Measurements from ENCODE around the gene CARS1.

Gene CARS1

DNA sequence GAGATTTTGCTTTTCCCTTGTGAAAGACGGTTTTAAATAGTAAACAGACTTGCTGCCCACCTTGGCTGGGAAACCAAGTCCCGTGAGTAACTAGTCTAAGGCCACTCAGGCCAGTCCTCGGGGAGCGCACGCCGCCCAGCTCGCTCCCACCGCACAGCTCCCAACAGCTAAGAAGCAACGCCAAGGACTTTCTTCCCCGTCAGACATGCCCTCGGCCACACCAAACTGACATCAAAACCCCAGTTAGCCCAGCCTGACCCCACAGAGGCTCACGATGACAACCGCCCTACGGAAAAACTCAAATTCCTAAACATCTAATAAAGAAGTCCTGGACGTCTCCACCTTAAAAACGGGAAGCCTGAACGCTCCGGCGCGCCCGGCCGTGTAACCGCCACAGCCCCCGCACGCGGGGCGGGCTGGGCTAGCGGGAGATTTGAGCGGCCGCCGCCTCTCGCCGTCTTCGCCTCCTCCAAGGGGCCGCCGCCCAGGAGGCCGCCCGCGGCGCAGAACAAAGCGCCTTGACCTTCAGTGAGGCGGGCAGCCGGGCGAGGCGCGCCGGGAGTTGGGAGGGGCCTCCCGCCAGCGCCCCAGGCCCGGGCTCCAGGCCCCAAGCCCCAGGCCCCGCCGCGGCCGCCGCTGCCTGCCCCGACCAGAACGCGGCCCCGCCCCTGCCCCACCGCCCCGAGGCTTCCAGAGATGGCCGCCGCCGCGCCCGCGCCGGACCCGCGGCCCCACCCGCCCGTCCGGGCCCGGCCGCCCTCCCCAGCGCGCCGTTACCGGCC lies 65.6 kb downstream of the CARS1 start:
- no peak for DNase-seq (ENCODE audit: low read depth)

- no peak for DNase-seq (ENCODE audit: low read depth)
These were observed 66.4 kb downstream of the CARS1 start for GRCh38 chr11:2990617-2991451.

GRCh38 chr11:2989551-2989950 lies 67.7 kb downstream of the CARS1 start:
- DNase-seq (ENCODE audit: low read depth) = no peak

DNA sequence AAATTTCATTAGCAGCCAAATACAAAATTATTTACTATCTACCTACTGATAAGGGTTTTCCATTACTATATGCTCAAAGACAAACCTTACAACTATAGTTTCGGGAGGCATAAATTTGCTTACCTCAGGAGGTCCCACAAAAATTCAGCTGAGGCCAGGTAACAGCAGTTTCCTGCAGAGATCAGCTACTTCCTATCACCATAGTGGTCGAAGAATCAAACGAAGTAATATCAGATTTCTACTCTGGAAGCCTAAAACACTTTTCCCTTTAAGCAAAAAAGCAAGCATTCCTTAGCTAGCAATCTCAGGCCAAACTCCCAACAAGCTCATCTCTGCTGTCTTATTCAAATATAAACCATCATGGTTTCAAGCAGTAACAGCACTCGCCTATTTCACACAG lies 68.2 kb downstream of the CARS1 start:
- no peak for DNase-seq (ENCODE audit: low read depth)

DNA sequence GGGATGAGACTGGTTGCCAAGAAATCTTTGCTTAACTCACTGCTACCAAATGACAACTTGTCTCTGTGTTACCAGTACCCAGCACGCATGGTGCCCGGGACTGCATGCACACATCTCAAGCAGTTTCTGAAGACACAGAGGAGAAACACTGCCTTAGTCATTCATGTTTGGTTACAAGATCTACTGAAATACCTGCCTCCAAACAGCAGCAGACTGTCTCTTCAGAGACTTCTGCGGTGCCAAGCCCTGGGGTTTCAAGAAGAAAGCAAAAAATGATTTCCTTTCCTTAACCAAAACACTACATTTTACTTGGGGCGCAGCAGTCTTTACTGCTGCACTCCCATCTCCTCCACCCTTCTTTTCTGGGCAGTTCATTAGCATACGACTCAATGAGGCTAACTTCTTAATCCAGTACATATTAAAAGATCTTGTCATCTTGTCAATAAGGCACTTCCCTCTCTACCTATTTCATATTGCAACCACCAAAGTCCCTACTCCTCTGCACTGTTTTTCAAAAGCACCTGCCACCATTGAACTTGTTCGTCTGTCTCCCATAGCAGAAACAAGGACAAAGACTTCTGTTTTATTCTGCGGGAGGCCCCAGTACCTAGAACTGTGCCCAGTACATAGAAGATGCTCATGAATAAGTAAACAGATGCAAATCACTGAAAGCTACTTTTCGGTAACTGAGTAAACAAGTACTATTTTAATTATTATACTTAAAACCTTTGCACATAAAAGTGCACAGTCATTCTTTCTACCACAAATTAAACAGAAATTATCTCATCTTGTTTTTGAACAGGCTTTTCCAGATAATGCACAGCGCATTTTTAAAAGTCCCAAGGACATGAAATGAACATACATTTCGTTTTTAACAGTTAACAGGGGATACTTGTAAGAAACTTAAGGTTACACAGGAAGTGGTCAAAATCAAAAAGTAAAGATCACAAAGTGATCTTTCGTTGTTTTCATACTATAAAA lies 69.1 kb downstream of the CARS1 start:
- no peak for DNase-seq (ENCODE audit: low read depth)

GRCh38 chr11:2983908-2984307 lies 73.3 kb downstream of the CARS1 start:
- no peak for DNase-seq (ENCODE audit: low read depth)

DNA sequence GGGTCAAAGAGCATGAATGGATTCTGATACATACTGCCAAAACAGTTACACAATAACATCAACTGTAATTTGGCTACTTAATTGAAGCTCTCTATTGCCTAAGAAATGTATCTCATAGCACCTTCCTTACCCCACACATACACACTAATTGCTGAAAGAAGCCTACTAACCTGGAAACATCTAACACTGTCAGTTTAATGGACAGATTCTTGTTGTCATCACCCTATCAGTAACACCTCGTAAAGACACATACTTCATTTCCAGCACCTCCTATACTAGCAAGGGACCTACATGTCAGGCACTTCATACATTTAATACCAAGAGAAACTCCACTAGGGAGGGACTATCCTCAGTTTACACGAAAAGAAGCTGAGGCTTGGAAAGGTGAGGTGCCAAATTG lies 75.0 kb downstream of the CARS1 start:
- DNase-seq (ENCODE audit: low read depth) = no peak

DNA sequence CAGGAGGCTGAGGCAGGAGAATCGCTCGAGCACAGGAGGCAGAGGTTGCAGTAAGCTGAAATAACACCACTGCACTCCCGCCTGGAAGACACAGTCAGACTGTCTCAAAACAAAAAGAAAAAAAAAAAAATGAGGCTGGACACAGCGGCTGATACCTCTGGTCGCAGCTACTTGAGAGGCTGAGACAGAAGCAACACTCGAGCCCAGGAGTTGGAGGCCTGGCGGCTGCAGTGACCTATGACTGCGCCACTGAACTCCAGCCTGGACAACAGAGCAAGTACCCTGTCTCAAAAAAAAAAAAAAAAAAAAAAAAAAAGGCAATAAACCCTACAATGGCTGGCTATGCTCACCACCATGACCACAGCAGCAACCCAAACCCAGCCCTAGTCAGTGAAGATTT lies 76.1 kb downstream of the CARS1 start:
- no peak for DNase-seq (ENCODE audit: low read depth)

- no peak for DNase-seq (ENCODE audit: low read depth)
These were observed 76.9 kb downstream of the CARS1 start for GRCh38 chr11:2980168-2980840.

GRCh38 chr11:2977113-2977512 lies 80.1 kb downstream of the CARS1 start:
- no peak for DNase-seq (ENCODE audit: low read depth)

DNA sequence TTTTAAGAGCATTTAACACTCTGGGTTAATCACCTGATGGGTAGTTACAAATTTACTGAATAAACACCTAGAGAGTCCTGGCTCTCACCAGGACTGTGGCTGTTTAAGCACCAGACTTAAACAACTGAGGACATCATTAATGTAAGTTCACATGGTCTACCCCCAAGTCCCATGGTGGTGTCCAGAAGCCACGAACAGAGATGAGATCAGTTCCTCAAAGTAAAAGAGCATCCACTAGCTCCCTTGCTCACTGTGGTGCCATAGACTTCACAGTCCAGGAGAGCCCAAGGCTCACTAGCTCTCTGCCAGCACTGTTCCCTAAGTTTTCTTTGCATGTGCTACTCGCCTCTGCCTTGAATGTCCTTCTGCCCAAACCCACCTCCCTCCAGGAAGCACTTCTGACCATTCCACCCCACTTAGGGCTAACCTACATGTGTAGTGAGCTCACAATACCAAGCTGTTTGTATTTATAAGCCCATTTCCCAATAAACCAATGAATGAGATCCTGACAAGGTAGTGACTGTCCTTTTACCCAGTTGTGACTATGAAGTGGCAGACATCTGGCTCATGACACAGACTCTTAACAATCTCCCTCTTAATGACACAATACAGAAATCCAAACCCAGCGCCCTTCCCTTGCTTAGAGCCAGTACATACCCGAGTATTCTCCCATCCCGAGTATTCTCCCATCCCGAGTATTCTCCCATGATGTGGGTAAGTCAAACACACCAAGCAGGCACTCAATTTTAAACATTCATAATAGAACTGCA lies 80.7 kb downstream of the CARS1 start:
- no peak for DNase-seq (ENCODE audit: low read depth)

- no peak for DNase-seq (ENCODE audit: low read depth)
These were observed 81.6 kb downstream of the CARS1 start for GRCh38 chr11:2975594-2975993.

- DNase-seq (ENCODE audit: low read depth) = no peak
These were observed 83.0 kb downstream of the CARS1 start for GRCh38 chr11:2974272-2974671.

DNA sequence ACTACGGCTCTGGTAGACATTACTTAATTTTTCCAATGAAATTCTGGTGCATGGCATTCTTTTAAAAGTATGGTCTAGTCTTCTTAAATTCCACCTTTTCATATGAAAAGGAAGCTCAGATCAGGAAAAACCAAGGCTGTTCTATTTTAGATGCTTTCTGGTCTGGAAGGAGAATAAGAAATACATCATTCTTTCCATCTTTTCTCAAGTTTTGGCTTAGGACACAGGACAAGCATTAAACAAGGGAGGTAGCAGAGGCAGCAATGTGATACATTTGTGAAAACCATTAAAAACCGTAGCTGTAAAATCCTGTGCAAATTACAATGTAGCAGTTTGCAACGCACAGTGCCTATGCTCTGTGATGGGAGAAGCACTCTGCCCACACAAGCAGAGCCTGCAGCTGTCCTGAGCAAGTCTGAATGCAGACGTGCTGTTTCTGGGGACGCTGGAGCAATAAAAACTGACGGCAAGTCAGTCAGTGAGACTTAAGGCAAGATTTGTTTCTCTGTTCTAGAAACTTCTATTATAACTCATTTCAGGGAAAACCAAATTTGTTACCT lies 88.8 kb downstream of the CARS1 start:
- no peak for DNase-seq (ENCODE audit: low read depth)

DNA sequence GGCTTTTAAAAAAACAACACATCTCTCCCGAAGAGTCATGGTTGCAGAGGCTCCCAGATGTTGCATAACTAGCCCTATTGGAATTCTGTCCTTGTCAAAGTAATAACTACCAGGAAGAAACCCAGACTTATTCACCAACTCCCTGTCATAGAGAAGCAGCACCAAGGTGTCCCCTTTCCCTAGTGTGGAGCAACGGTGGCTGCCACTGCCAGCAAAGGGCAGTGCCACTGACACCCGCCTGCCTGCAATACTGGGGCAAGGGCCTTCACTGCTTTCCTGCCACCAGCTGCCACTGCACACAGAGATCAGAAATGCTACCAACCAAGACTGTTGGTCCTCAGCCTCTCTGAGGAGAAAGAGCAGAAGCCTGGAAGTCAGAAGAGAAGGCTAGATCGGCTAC lies 92.4 kb downstream of the CARS1 start:
- no peak for DNase-seq (ENCODE audit: low read depth)

GRCh38 chr11:2963761-2964160 lies 93.5 kb downstream of the CARS1 start:
- no peak for DNase-seq (ENCODE audit: low read depth)

- no peak for DNase-seq (ENCODE audit: low read depth)
These were observed 94.0 kb downstream of the CARS1 start for GRCh38 chr11:2963112-2963754.

- DNase-seq (ENCODE audit: low read depth) = no peak
These were observed 96.1 kb downstream of the CARS1 start for GRCh38 chr11:2961080-2961479.

GRCh38 chr11:2960139-2960538 lies 97.1 kb downstream of the CARS1 start:
- no peak for DNase-seq (ENCODE audit: low read depth)

DNA sequence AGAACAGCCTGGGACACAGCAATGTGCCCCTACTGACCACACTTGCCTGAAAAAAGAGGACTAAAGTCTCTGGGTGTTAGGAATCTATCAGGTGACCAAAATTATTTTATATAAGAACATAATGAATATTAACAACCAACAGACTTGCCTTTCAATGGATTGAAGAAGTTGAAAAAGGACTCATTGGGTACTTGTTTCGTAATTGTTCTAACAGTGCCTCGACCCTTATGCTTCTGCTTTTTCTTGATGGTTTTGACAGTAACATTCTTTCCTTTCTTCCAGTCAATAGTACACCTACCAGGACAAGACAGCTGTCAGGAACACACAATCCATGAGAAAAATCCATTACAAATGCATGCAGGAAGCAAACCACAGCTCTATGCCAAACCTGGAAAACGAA lies 99.0 kb downstream of the CARS1 start:
- DNase-seq (ENCODE audit: low read depth) = no peak
